Fibroblast of lung (primary cell): ENCODE measurements around the gene ABCF2. TPM values are rescaled to one million over a fixed set of nuclear protein-coding genes. Genes with fewer than 3 reads are reported as not detected.

Experiments
- polyA plus RNA-seq, 2 donors: library from polyadenylated mRNA; depleted of rRNA in 1 of 2; stranded (reverse) in 1 of 2; unstranded in 1 of 2; fragments of >200 nt; gene quantifications; 2 replicates each; pipeline ENCODE4 v1.2.1, GENCODE V29; 2011 to 2012; ENCODE audit warnings: missing spikeins in 1 of 2
- total RNA-seq: library from RNA; depleted of rRNA; stranded (reverse); fragments of >200 nt; gene quantifications from 2 replicates; pipeline ENCODE4 v1.2.1, GENCODE V29; 2014

The ABCF2 gene
- total and polyA plus RNA-seq, 2 donors (not counting 1 experiment from before 2014, with no cell fraction given) = 41.6 to 46.4 TPM

Other genes starting within 250 kb of the ABCF2 start
- 6.1 and 6.2 TPM in 2 replicates for gene KCNH2, start 248.9 kb downstream of the ABCF2 start, total RNA-seq
- gene KCNH2, start 248.9 kb downstream of the ABCF2 start, polyA plus RNA-seq = 0.15 and 0.20 TPM in 2 replicates
- 0.50 and 0.77 TPM in 2 replicates for gene NOS3, start 236.2 kb downstream of the ABCF2 start, total RNA-seq
- gene NOS3, start 236.2 kb downstream of the ABCF2 start, polyA plus RNA-seq = 0.12 and 0.38 TPM in 2 replicates
- under 0.01 TPM in 1 of 2 replicates, not detected in the other for gene ATG9B, start 202.7 kb downstream of the ABCF2 start, total RNA-seq
- 0.03 TPM in 2 replicates for gene ATG9B, start 202.7 kb downstream of the ABCF2 start, polyA plus RNA-seq
- gene ABCB8, start 198.8 kb downstream of the ABCF2 start, total RNA-seq = 16.4 and 20.0 TPM in 2 replicates
- gene ABCB8, start 198.8 kb downstream of the ABCF2 start, polyA plus RNA-seq = 12.1 and 14.5 TPM in 2 replicates
- under 0.01 and 0.17 TPM in 2 replicates for gene ASIC3, start 178.7 kb downstream of the ABCF2 start, total RNA-seq
- gene ASIC3, start 178.7 kb downstream of the ABCF2 start, polyA plus RNA-seq = 0.05 and 0.07 TPM in 2 replicates
- 25.9 and 27.7 TPM in 2 replicates for gene CDK5, start 169.3 kb downstream of the ABCF2 start, total RNA-seq
- gene CDK5, start 169.3 kb downstream of the ABCF2 start, polyA plus RNA-seq = 15.1 and 24.7 TPM in 2 replicates
- gene SLC4A2, start 167.6 kb downstream of the ABCF2 start, total RNA-seq = 56.0 and 61.8 TPM in 2 replicates
- 30.5 and 54.1 TPM in 2 replicates for gene SLC4A2, start 167.6 kb downstream of the ABCF2 start, polyA plus RNA-seq
- gene FASTK, start 146.4 kb downstream of the ABCF2 start, total RNA-seq = 64.7 and 69.5 TPM in 2 replicates
- gene FASTK, start 146.4 kb downstream of the ABCF2 start, polyA plus RNA-seq = 33.8 and 34.1 TPM in 2 replicates
- gene TMUB1, start 143.7 kb downstream of the ABCF2 start, total RNA-seq = 14.1 and 20.3 TPM in 2 replicates
- gene TMUB1, start 143.7 kb downstream of the ABCF2 start, polyA plus RNA-seq = 11.9 and 17.1 TPM in 2 replicates
- gene AGAP3, start 140.7 kb downstream of the ABCF2 start, total RNA-seq = 34.2 and 44.9 TPM in 2 replicates
- gene AGAP3, start 140.7 kb downstream of the ABCF2 start, polyA plus RNA-seq = 32.9 and 33.5 TPM in 2 replicates
- not detected in 2 replicates for gene GBX1, start 59.5 kb downstream of the ABCF2 start, total RNA-seq
- not detected in 2 replicates for gene GBX1, start 59.5 kb downstream of the ABCF2 start, polyA plus RNA-seq
- not detected in 2 replicates for gene ASB10, start 40.0 kb downstream of the ABCF2 start, total RNA-seq
- gene ASB10, start 40.0 kb downstream of the ABCF2 start, polyA plus RNA-seq = not detected in 2 replicates
- not detected in 2 replicates for gene H2BK1, start 16.7 kb downstream of the ABCF2 start, total RNA-seq
- gene H2BK1, start 16.7 kb downstream of the ABCF2 start, polyA plus RNA-seq = not detected in 2 replicates
- 33.9 and 46.7 TPM in 2 replicates for gene CHPF2, start 5.3 kb upstream of the ABCF2 start, total RNA-seq
- gene CHPF2, start 5.3 kb upstream of the ABCF2 start, polyA plus RNA-seq = 33.6 and 42.5 TPM in 2 replicates
- 23.8 and 27.0 TPM in 2 replicates for gene SMARCD3, start 21.5 kb upstream of the ABCF2 start, total RNA-seq
- 30.7 and 30.9 TPM in 2 replicates for gene SMARCD3, start 21.5 kb upstream of the ABCF2 start, polyA plus RNA-seq
- gene NUB1, start 114.6 kb upstream of the ABCF2 start, total RNA-seq = 42.9 and 44.4 TPM in 2 replicates
- 59.4 and 77.7 TPM in 2 replicates for gene NUB1, start 114.6 kb upstream of the ABCF2 start, polyA plus RNA-seq
- 0.33 and 1.0 TPM in 2 replicates for gene WDR86, start 182.8 kb upstream of the ABCF2 start, total RNA-seq
- gene WDR86, start 182.8 kb upstream of the ABCF2 start, polyA plus RNA-seq = not detected in 2 replicates
- gene CRYGN, start 212.9 kb upstream of the ABCF2 start, total RNA-seq = 0.26 and 0.50 TPM in 2 replicates
- gene CRYGN, start 212.9 kb upstream of the ABCF2 start, polyA plus RNA-seq = 0.02 and 0.07 TPM in 2 replicates